Activated CD4-positive, alpha-beta T cell treated with anti-CD3 and anti-CD28 coated beads, Interleukin-2, Interleukin-6, amounts not matched to agents 100 ng/mL and 50 ng/mL, durations not matched to agents 16 hours and 8 hours (primary cell): ENCODE results near the gene LRRC66.

Experiments used
- DNase-seq: peaks from one replicate; pipeline ENCODE4 v3.0.0-alpha.2; 2020

The LRRC66 gene

GRCh38 chr4:52019936-52020657 lies at the start of gene LRRC66:
TSS of gene LRRC66 (minus strand) at chr4:52020363. CDS start at chr4:52017613, 2,750 bp downstream.
- DNase-seq: no peak

- DNase-seq: no peak
Measured at GRCh38 chr4:52069571-52069970, 49.4 kb upstream of the LRRC66 start.

GRCh38 chr4:52059372-52059771 lies 39.2 kb upstream of the LRRC66 start:
- DNase-seq: no peak

- DNase-seq: no peak
Measured at GRCh38 chr4:52058275-52058674, 38.1 kb upstream of the LRRC66 start.

- no peak for DNase-seq
Measured at GRCh38 chr4:52057196-52057595, 37.0 kb upstream of the LRRC66 start.

- DNase-seq: no peak
Measured at GRCh38 chr4:52054254-52054653, 34.1 kb upstream of the LRRC66 start.

- DNase-seq: no peak
Measured at GRCh38 chr4:52052475-52052780, 32.3 kb upstream of the LRRC66 start.

- peak; percentile 10 for DNase-seq
Measured at GRCh38 chr4:52051615-52052474, 31.7 kb upstream of the LRRC66 start.

GRCh38 chr4:52051213-52051614 lies 31.1 kb upstream of the LRRC66 start, which contains the start of gene SPATA18:
TSS of gene SPATA18 (plus strand) at chr4:52051304. CDS start at chr4:52051705, 401 bp downstream.
- no peak for DNase-seq

GRCh38 chr4:52049266-52049665 lies 29.1 kb upstream of the LRRC66 start:
- no peak for DNase-seq

GRCh38 chr4:52045028-52045427 lies 24.9 kb upstream of the LRRC66 start:
- no peak for DNase-seq

GRCh38 chr4:52038103-52038912 lies 18.1 kb upstream of the LRRC66 start, which contains the start of gene SGCB:
TSS of gene SGCB (minus strand) at chr4:52038299. CDS start at chr4:52038259, 40 bp downstream.
- peak; percentile 83 for DNase-seq

GRCh38 chr4:52037689-52038102 lies 17.5 kb upstream of the LRRC66 start:
- DNase-seq: peak; percentile 41

- DNase-seq: no peak
Measured at GRCh38 chr4:52036886-52037530, 16.8 kb upstream of the LRRC66 start.

- DNase-seq: no peak
Measured at GRCh38 chr4:52035190-52035589, 15.0 kb upstream of the LRRC66 start.

- DNase-seq: no peak
Measured at GRCh38 chr4:52032005-52032404, 11.8 kb upstream of the LRRC66 start.

- DNase-seq: no peak
Measured at GRCh38 chr4:52028970-52029369, 8.8 kb upstream of the LRRC66 start.

- no peak for DNase-seq
Measured at GRCh38 chr4:52017814-52018213, 2.3 kb downstream of the LRRC66 start.

- DNase-seq: no peak
Measured at GRCh38 chr4:52016981-52017380, 3.2 kb downstream of the LRRC66 start.

- no peak for DNase-seq
Measured at GRCh38 chr4:52015366-52015765, 4.8 kb downstream of the LRRC66 start.

GRCh38 chr4:52014903-52015302 lies 5.3 kb downstream of the LRRC66 start:
- DNase-seq: no peak

GRCh38 chr4:52012651-52013050 lies 7.5 kb downstream of the LRRC66 start:
- DNase-seq: no peak

GRCh38 chr4:52010986-52011385 lies 9.2 kb downstream of the LRRC66 start:
- no peak for DNase-seq
